ENCODE data around the gene MRPL50.
A peak's percentile ranks its signal among the peaks of the same experiment; 100 is the strongest.

The MRPL50 gene

GRCh38 chr9:101372327-101373118 is 25.9 kb downstream of the MRPL50 start:
- DNase-seq = peak; percentile 18

- DNase-seq = no peak
Measured at GRCh38 chr9:101371813-101372212, 26.6 kb downstream of the MRPL50 start.

GRCh38 chr9:101369884-101370531 is 28.4 kb downstream of the MRPL50 start:
- no peak for DNase-seq

GRCh38 chr9:101369286-101369685 is 29.1 kb downstream of the MRPL50 start:
- no peak for DNase-seq

- no peak for DNase-seq
Measured at GRCh38 chr9:101367323-101367722, 31.1 kb downstream of the MRPL50 start.

- DNase-seq = peak; percentile 29
Measured at GRCh38 chr9:101366038-101366756, 32.2 kb downstream of the MRPL50 start.

- DNase-seq = no peak
Measured at GRCh38 chr9:101365181-101365580, 33.2 kb downstream of the MRPL50 start.

GRCh38 chr9:101362450-101362849 is 36.0 kb downstream of the MRPL50 start:
- no peak for DNase-seq

- no peak for DNase-seq
Measured at GRCh38 chr9:101360647-101361046, 37.8 kb downstream of the MRPL50 start.

GRCh38 chr9:101359679-101360078 is 38.7 kb downstream of the MRPL50 start:
- no peak for DNase-seq

- DNase-seq = no peak
Measured at GRCh38 chr9:101356619-101357018, 41.8 kb downstream of the MRPL50 start.

GRCh38 chr9:101354765-101355708 is 43.4 kb downstream of the MRPL50 start:
- DNase-seq = no peak

- no peak for DNase-seq
Measured at GRCh38 chr9:101354143-101354764, 44.2 kb downstream of the MRPL50 start.

GRCh38 chr9:101353683-101354082 is 44.7 kb downstream of the MRPL50 start:
- DNase-seq = no peak

- DNase-seq = no peak
Measured at GRCh38 chr9:101352892-101353463, 45.4 kb downstream of the MRPL50 start.

GRCh38 chr9:101350285-101350684 is 48.1 kb downstream of the MRPL50 start:
- DNase-seq = no peak

GRCh38 chr9:101342595-101342994 is 55.8 kb downstream of the MRPL50 start:
- DNase-seq = no peak

GRCh38 chr9:101341958-101342357 is 56.5 kb downstream of the MRPL50 start:
- DNase-seq = no peak
